GM21360 (cell line): Measurements from ENCODE around the gene CYB5R4.

Experiments used
- ATAC-seq: cut with Tn5 transposase; IDR thresholded peaks from one replicate; pipeline ENCODE4 v1.9.1; 2021; ENCODE audit warnings: mild to moderate bottlenecking, moderate library complexity; ENCODE audit not compliant: unreplicated experiment

CYB5R4 gene, protein sequence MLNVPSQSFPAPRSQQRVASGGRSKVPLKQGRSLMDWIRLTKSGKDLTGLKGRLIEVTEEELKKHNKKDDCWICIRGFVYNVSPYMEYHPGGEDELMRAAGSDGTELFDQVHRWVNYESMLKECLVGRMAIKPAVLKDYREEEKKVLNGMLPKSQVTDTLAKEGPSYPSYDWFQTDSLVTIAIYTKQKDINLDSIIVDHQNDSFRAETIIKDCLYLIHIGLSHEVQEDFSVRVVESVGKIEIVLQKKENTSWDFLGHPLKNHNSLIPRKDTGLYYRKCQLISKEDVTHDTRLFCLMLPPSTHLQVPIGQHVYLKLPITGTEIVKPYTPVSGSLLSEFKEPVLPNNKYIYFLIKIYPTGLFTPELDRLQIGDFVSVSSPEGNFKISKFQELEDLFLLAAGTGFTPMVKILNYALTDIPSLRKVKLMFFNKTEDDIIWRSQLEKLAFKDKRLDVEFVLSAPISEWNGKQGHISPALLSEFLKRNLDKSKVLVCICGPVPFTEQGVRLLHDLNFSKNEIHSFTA

GRCh38 chr6:83859410-83860358, at the start of gene CYB5R4:
Gene CYB5R4, plus strand, starts transcription at chr6:83859689. Its CDS starts 94 bp downstream, at chr6:83859783.
- ATAC-seq, result peak; percentile 99

- ATAC-seq, result no peak
Observed at GRCh38 chr6:83812595-83812994, 46.9 kb upstream of the CYB5R4 start.

GRCh38 chr6:83815631-83816272, 43.7 kb upstream of the CYB5R4 start:
- no peak for ATAC-seq

DNA sequence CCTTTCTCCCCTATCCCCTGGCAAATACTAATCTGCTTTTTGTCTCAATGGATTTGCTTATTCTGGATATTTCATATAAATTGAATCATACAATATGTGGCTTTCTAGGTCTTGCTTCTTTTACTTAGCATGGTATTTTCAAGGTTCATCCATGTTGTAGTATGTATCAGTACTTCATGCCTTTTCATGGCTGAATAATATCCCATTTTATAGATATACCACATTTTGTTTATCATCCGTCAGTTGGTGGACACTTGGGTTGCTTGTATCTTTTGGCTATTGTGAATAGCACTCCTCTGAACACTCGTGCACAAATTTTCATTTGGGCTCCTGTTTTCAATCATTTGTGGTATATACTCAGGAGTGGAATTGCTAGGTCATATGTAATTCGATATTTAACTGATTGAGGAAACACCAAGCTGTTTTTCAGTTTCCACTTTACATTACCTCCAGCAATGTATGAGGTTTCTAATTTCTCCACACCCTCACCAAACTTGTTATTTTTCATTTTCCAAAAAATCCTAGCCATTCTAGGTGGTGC, 36.8 kb upstream of the CYB5R4 start:
- ATAC-seq, result no peak

GRCh38 chr6:83824388-83824801, 35.1 kb upstream of the CYB5R4 start:
- ATAC-seq, result no peak

DNA sequence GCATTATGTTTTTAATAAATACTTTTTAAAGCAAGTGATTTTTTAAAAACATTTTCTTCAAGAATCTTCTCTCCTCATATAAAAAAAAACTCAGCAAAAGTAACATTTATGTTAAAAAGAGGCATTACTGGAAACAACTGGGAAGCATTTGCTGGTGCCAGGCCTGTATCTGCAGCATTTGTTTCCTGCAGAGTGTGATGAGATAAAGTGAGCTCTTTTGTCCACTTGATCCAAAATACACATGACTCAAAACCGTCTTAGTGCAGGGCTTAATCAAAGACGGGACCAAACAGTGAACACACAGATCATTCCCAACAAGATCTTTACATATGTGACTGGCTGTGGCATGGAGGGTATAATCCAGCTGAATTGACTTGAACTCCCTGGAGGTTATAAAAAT, 34.7 kb upstream of the CYB5R4 start:
- no peak for ATAC-seq

GRCh38 chr6:83827050-83827449, 32.4 kb upstream of the CYB5R4 start:
- ATAC-seq, result no peak

DNA sequence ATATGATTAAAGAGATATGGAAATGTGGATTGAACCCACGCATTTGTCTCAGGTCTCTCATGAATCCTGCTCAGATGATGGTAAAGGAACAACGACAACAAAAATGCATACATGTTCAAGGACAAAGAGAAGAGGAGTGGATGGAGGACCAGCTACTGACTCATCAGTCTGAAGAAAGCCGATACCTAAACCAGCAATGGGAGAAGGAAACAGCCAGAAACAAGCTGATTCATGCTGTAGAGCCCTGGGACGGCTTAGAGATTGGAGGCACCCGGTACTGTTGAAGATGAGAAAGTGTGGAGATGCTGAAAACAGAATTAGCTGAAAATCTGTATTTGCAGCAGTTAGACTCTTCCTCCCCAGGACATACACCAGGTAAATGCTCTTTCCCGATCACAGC, 20.8 kb upstream of the CYB5R4 start:
- ATAC-seq, result no peak

DNA sequence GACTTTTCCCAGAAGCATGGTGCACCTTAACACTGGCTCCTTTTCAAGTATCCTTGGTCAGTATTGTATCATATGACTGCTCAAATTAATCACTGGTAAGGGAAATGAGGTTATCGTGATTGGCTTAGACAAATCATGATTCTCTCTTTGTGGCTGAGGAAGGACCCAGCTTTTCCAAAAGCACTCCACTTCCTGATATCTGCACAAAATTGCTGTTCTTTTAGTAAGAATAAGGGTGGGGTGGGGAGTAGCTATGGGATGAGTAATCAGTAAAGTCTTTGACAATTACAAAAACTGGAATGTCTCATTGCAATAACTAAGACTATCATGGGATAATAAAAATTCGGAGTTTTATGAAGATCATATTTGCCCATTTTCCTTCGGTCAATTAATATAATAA, 15.3 kb upstream of the CYB5R4 start:
- no peak for ATAC-seq

- ATAC-seq, result no peak
Observed at GRCh38 chr6:83846291-83846690, 13.2 kb upstream of the CYB5R4 start.

- ATAC-seq, result peak; percentile 95
Observed at GRCh38 chr6:83847179-83847578, 12.3 kb upstream of the CYB5R4 start.

GRCh38 chr6:83849127-83849526, 10.4 kb upstream of the CYB5R4 start:
- ATAC-seq, result no peak

GRCh38 chr6:83849610-83850009, 9.9 kb upstream of the CYB5R4 start:
- ATAC-seq, result no peak

GRCh38 chr6:83852528-83853177, 6.8 kb upstream of the CYB5R4 start:
- no peak for ATAC-seq

GRCh38 chr6:83853178-83854000, 6.1 kb upstream of the CYB5R4 start, which contains the start of gene RIPPLY2:
Gene RIPPLY2, plus strand, starts transcription at chr6:83853360. Its CDS starts 57 bp downstream, at chr6:83853417.
- peak; percentile 53 for ATAC-seq

- peak; percentile 10 for ATAC-seq
Observed at GRCh38 chr6:83854001-83854501, 5.4 kb upstream of the CYB5R4 start.

GRCh38 chr6:83854766-83855165, 4.7 kb upstream of the CYB5R4 start:
- ATAC-seq, result no peak

DNA sequence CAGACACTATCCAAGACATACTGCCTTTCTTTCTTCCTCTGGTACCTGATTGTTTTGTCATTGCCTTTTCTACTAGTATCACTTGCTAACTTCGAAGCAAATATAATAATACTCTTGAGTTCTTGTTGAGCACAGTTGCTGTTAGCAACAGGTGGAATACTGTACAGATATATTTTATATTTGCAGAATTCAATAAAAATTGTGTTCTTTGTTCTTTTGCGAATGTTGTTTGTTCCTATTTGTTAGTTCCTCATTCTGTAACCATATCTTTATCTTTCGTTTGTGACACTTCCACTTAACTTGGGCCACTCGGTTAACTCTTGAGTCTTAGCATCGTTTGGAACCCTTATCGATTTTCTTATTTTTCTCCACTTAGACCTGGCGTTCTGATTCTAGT, 868 bp downstream of the CYB5R4 start:
- no peak for ATAC-seq
